ENCODE results near the gene JARID2. TPM values are rescaled to one million over a fixed set of nuclear protein-coding genes. Genes with fewer than 3 reads are reported as not detected.
A peak's percentile ranks its signal among the peaks of the same experiment; 100 is the strongest.

JARID2 gene
- total and polyA plus RNA-seq, 2 of the 13 experiments (the other 11 are each of a cell fraction or from before 2014, with no cell fraction given) = 7.5 to 10.3 TPM

DNA sequence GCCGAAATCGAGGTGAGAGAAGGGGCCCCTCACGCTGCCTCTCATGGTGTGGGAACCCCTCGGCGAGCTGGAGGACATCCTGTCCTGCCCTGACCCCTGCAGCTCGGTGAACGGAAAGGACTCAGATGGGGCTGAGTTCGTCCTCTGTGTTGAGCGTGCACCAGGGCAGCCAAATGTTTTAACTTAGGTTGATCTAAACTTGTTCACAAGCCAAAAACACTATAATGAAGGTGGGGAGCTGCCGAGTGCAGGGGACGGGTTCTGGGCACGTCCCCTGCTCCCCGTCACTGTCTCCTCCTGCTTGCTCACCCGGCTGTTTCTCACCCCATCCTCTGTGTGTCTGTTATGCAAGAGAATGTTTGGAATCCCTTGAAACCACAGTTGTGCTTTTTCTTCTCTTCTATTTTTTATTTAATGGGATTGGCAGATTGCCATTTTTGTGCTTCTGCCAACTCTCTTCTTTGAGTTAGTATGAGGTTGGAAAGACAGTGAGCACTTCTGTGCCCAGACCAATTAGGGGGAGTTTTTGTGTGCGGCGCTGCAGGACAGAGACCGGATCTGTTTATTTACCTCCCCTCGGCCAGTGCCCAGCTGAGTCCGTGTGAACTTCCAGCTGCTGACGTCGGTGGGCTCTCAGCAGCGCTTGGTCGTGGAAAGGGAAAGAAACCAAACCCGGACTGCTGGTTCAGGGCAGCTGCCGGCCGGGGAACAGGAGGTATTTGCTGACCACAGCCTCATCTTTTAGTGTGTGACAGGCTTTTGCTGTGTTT, 258.9 kb downstream of the JARID2 start (continued):
- TF ChIP-seq ZNF142 (CRISPR knock-in tag; IDR thresholded peaks at IDR 0.05) = no peak
- peak; percentile 20; the same call in 1 of the 2 replicates for TF ChIP-seq PITX1 (CRISPR knock-in tag; IDR thresholded peaks at IDR 0.05)
- no peak for TF ChIP-seq PHB2 (IDR thresholded peaks at IDR 0.05; ENCODE audit: partially characterized antibody)
- TF ChIP-seq KMT2B (CRISPR knock-in tag; IDR thresholded peaks at IDR 0.05) = 0 out of 2 replicates have a peak, but pooled peaks have one; percentile 61
- TF ChIP-seq PBX3 (CRISPR knock-in tag; IDR thresholded peaks at IDR 0.05; ENCODE audit: borderline replicate concordance) = no peak
- TF ChIP-seq ZNF232 (CRISPR knock-in tag; IDR thresholded peaks at IDR 0.05; ENCODE audit: borderline replicate concordance) = no peak
- no peak for TF ChIP-seq HNRNPLL (IDR thresholded peaks at IDR 0.05; ENCODE audit: low read depth, low read length, poor library complexity, severe bottlenecking)
- TF ChIP-seq TEAD3 (CRISPR knock-in tag; optimal IDR thresholded peaks at IDR 0.05; ENCODE audit: borderline replicate concordance) = peak; percentile 79
- TF ChIP-seq BRD4 (CRISPR knock-in tag; IDR thresholded peaks at IDR 0.05) = no peak
- TF ChIP-seq ZNF567 (CRISPR knock-in tag; IDR thresholded peaks at IDR 0.05; ENCODE audit: borderline replicate concordance) = no peak
- TF ChIP-seq ETV6 (CRISPR knock-in tag; conservative IDR thresholded peaks at IDR 0.05) = no peak
- no peak for TF ChIP-seq HNF4G (IDR thresholded peaks at IDR 0.05; ENCODE audit: borderline replicate concordance, low read depth, low read length)
- no peak; the same call in 1 of the 2 replicates for TF ChIP-seq HNF4G (CRISPR knock-in tag; IDR thresholded peaks at IDR 0.05; ENCODE audit: borderline replicate concordance, low read depth)
- no peak for TF ChIP-seq ZNF790 (CRISPR knock-in tag; IDR thresholded peaks at IDR 0.05; ENCODE audit: borderline replicate concordance)
- TF ChIP-seq SMARCE1 (IDR thresholded peaks at IDR 0.05; ENCODE audit: borderline replicate concordance) = no peak
- no peak for TF ChIP-seq HOXA9 (CRISPR knock-in tag; IDR thresholded peaks at IDR 0.05; ENCODE audit: borderline replicate concordance)
- no peak for TF ChIP-seq ZFP41 (CRISPR knock-in tag; IDR thresholded peaks at IDR 0.05; ENCODE audit: borderline replicate concordance)
- no peak for TF ChIP-seq SOX13 (IDR thresholded peaks at IDR 0.05)
- peak in 1 of 2 experiments; percentile 66; a peak in 2 of 4 replicates for TF ChIP-seq SOX13 (CRISPR knock-in tag; conservative IDR thresholded peaks at IDR 0.05 in 1 of 2, IDR thresholded peaks at IDR 0.05 in 1 of 2)
- no peak for TF ChIP-seq ZNF619 (CRISPR knock-in tag; IDR thresholded peaks at IDR 0.05)
- peak; percentile 30; the same call in 1 of the 2 replicates for TF ChIP-seq KDM2A (CRISPR knock-in tag; IDR thresholded peaks at IDR 0.05; ENCODE audit: borderline replicate concordance, low read depth)
- peak; percentile 92 for TF ChIP-seq TEF (CRISPR knock-in tag; IDR thresholded peaks at IDR 0.05)

All from HepG2 (cell line).